Nephron progenitor cell (in vitro differentiated cells): Measurements from ENCODE around the gene JMJD7.

Experiments
- DNase-seq: peaks from one replicate; pipeline ENCODE4 v3.0.0; 2021
- H3K27ac Mint-ChIP-seq: 2 replicates; pipeline ENCODE4 v1.8.0; 2021; ENCODE audit warnings: mild to moderate bottlenecking, moderate library complexity, mixed read lengths
- H3K27me3 Mint-ChIP-seq: 2 replicates; pipeline ENCODE4 v1.8.0; 2021; ENCODE audit warnings: mild to moderate bottlenecking, low read depth, mixed read lengths; ENCODE audit not compliant: poor library complexity
- H3K36me3 Mint-ChIP-seq: 2 replicates; pipeline ENCODE4 v1.8.0; 2021; ENCODE audit warnings: low read depth, mixed read lengths
- H3K4me1 Mint-ChIP-seq: 2 replicates; pipeline ENCODE4 v1.8.0; 2021; ENCODE audit warnings: mixed read lengths
- H3K4me3 Mint-ChIP-seq: 2 replicates; pipeline ENCODE4 v1.8.0; 2021; ENCODE audit warnings: mild to moderate bottlenecking, moderate library complexity, mixed read lengths
- H3K9me3 Mint-ChIP-seq: 2 replicates; pipeline ENCODE4 v1.8.0; 2021; ENCODE audit warnings: mild to moderate bottlenecking, moderate library complexity, mixed read lengths
- CTCF ChIP-seq: fragments of 200-600 bp; sonication (generic); IDR thresholded peaks from 2 replicates; pipeline ENCODE4 v1.5.0; 2021; ENCODE audit warnings: antibody characterized with exemption

JMJD7 gene

GRCh38 chr15:41847206-41847605 is 19.3 kb downstream of the JMJD7 start:
- no peaks in the 10 kb centered on the region for H3K9me3 Mint-ChIP-seq
- no peaks in the 10 kb centered on the region for H3K27me3 Mint-ChIP-seq
- TF ChIP-seq CTCF, result no peak
- H3K4me3 Mint-ChIP-seq, result no peak overlapping the region
- DNase-seq, result no peak
- H3K4me1 Mint-ChIP-seq, result peaks cover 15% of the 10 kb centered on the region
- H3K27ac Mint-ChIP-seq, result no peak overlapping the region
- H3K36me3 Mint-ChIP-seq, result peaks cover 6% of the 10 kb centered on the region

GRCh38 chr15:41847981-41848380 is 20.1 kb downstream of the JMJD7 start:
- Mint-ChIP-seq H3K36me3 (peaks cover 6% of the 10 kb centered on the region), H3K4me3 (no peak overlapping the region), H3K9me3 (no peaks in the 10 kb centered on the region), H3K4me1 (peaks cover 15% of the 10 kb centered on the region), H3K27me3 (no peaks in the 10 kb centered on the region), H3K27ac (no peak overlapping the region)
- no peak for TF ChIP-seq CTCF
- no peak for DNase-seq

- Mint-ChIP-seq H3K9me3 (no peaks in the 10 kb centered on the region), H3K27me3 (no peaks in the 10 kb centered on the region), H3K4me3 (no peak overlapping the region), H3K36me3 (peaks cover 6% of the 10 kb centered on the region), H3K27ac (no peak overlapping the region), H3K4me1 (peaks cover 18% of the 10 kb centered on the region)
- no peak for DNase-seq
- no peak for TF ChIP-seq CTCF
Measured at GRCh38 chr15:41848631-41849030, 20.7 kb downstream of the JMJD7 start.

- Mint-ChIP-seq H3K4me1 (peaks cover 23% of the 10 kb centered on the region), H3K9me3 (no peaks in the 10 kb centered on the region), H3K27me3 (no peaks in the 10 kb centered on the region), H3K36me3 (peaks cover 6% of the 10 kb centered on the region), H3K27ac (peak overlapping the region; percentile 59), H3K4me3 (no peak overlapping the region)
- no peak for DNase-seq
- TF ChIP-seq CTCF, result no peak
Measured at GRCh38 chr15:41849204-41849603, 21.3 kb downstream of the JMJD7 start.

GRCh38 chr15:41849861-41850260 is 22.0 kb downstream of the JMJD7 start:
- Mint-ChIP-seq H3K36me3 (peaks cover 6% of the 10 kb centered on the region), H3K9me3 (no peaks in the 10 kb centered on the region), H3K4me1 (peaks cover 27% of the 10 kb centered on the region), H3K27me3 (no peaks in the 10 kb centered on the region), H3K27ac (no peak overlapping the region), H3K4me3 (no peak overlapping the region)
- TF ChIP-seq CTCF, result no peak
- no peak for DNase-seq

GRCh38 chr15:41850482-41851166 is 22.7 kb downstream of the JMJD7 start:
- Mint-ChIP-seq H3K9me3 (no peaks in the 10 kb centered on the region), H3K4me1 (peaks cover 35% of the 10 kb centered on the region), H3K27ac (peak overlapping the region; percentile 61), H3K27me3 (no peaks in the 10 kb centered on the region), H3K36me3 (peaks cover 6% of the 10 kb centered on the region), H3K4me3 (no peak overlapping the region)
- DNase-seq, result no peak
- TF ChIP-seq CTCF, result no peak
